HG03432 (cell line): ENCODE results near the gene PADI6.
"Not testable (repeated sequence)": the region's sequence is repeated elsewhere in the genome, so short reads cannot be mapped to it uniquely, and the experiment has no call there.

Experiments
- ATAC-seq: cut with Tn5 transposase; IDR thresholded peaks from one replicate; pipeline ENCODE4 v1.9.1; 2021; ENCODE audit warnings: mild to moderate bottlenecking, moderate library complexity; ENCODE audit not compliant: unreplicated experiment

PADI6 gene

DNA sequence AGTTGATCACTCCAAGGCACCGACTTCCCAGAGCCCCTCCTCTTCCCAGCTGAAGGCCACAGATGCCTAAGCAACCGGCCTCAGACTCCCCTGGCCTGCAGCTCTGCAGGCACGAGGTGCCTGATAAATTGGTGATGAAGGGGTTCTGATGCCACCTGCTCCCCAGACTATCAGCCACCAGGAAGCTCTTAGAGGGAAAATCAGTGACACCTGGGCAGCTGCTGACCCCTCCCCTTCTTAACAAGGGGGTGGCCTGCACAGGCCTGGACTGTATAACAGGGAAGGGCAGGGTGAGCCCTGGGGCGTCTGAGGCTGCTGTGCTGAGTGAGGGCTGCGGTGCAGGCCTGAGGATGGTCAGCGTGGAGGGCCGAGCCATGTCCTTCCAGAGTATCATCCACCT is at the start of gene PADI6:
Gene PADI6, plus strand, starts transcription at position 301 of the 400 bp plus-strand sequence. Its CDS starts 50 bp downstream, at position 351.
- no peak for ATAC-seq

- no peak for ATAC-seq
Observed at GRCh38 chr1:17328855-17329254, 43.1 kb upstream of the PADI6 start.

GRCh38 chr1:17329610-17330009 is 42.4 kb upstream of the PADI6 start:
- no peak for ATAC-seq

DNA sequence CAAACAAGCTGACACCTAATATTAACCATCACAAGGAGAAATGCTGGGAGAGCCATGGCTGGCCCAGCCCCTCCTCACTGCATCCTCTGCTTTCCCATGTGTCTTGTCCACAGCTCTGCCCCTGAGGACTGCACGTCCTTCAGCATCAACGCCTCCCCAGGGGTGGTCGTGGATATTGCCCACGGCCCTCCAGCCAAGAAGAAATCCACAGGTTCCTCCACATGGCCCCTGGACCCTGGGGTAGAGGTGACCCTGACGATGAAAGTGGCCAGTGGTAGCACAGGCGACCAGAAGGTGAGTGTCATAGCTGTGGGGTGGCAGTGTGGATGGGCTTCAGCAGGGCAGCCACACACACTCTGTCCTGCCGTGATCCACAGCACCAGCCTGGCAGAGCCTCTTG is 41.1 kb upstream of the PADI6 start:
- ATAC-seq = no peak

DNA sequence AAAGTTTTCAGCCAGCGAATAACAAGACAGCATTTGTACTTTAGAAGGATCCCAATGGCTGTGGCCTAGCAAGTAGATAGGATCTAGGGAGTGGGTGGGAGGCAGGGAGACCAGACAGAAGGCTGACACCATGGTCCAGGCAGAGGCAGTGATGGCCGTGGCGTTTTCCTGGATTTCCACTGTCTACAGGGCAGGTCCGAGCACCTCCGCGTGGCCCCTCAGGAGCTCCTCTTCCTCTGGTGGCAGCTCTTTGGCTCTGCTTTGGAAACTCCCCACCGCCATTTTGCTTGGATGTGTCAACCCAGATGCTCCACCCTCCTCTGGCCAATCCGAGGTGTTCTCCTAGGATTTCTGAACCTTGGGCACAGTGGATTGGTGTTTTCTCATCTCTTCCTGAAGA is 38.9 kb upstream of the PADI6 start:
- ATAC-seq = no peak

- ATAC-seq = no peak
Observed at GRCh38 chr1:17335821-17336710, 35.9 kb upstream of the PADI6 start.

DNA sequence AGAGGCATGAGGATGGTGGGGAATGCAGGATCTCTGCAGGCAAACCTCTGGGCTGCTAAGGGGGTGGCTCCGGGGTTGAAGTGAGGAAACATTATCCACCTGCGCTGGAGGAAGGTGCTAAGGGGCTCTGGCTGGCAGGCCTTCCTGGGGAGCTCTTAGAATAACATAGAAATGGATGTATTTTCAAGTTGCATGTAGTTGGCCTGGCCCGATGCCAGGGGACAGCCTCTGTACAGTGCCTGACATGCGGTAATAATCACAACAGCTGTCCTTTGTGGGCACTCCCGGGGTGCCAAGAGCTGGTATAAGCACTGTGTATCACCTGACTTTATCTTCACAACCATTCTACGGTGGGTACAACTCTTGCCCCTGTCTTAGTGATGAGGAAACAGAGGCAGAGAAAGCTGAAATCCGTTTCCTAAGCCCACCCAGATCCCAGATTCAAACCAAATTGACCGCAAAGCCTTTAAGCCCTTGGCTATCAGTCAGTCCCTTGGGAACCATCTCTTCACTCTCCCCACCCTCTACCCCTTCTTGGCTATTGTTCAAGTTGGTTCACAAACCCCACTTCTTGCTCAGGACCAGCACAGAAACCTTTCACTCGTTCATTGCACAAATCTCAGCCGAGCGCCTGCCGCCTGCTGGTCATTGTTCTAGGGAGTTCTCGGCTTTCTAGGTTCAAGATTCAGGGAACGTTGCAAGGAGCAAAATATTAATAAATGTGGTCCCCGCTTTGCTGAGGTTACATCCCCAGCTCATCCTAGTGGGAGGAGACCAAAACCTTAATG is 33.1 kb upstream of the PADI6 start:
- ATAC-seq = no peak

GRCh38 chr1:17339521-17339920 is 32.5 kb upstream of the PADI6 start:
- ATAC-seq = no peak

GRCh38 chr1:17340358-17340757 is 31.6 kb upstream of the PADI6 start:
- ATAC-seq = no peak

GRCh38 chr1:17342014-17342441 is 30.0 kb upstream of the PADI6 start:
- no peak for ATAC-seq

- not testable (repeated sequence) for ATAC-seq
Observed at GRCh38 chr1:17345506-17345905, 26.5 kb upstream of the PADI6 start.

GRCh38 chr1:17346046-17346789 is 25.8 kb upstream of the PADI6 start:
- ATAC-seq = no peak

DNA sequence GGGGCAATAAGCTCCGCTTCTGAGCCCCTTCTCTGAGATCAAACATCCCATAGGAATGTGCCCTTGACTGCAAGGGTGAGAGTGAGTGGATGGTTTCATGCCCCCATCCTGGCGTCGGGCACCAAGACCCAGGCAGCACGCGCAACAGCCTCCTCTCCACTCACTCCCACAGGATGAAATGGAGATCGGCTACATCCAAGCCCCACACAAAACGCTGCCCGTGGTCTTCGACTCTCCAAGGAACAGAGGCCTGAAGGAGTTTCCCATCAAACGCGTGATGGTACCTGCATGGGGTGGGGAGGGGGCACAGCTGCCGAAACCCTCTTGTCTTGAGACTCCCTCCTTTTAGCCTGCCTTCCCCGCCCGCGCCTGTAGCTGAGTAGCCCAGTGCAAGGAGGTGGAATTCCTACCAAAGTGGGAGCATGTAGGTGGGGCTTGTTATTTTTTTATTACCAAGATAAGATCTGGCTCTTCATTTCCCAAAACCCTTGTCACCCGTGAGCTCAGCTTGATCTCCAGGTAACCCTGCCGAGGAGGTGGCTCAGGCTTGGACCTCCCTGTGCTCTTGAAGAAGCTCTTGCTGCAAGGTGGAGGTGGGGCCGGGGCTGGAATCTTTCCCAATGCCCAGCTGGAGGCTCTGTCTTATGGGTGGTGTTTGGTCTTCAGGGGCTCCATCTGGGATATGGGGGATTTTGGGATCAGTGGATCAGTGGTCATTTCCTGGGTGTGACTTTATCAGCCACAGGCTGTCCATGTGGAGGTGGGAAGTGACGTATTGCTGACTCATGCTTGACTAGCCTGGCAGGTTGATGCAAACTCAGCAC is 24.0 kb upstream of the PADI6 start:
- ATAC-seq = no peak

DNA sequence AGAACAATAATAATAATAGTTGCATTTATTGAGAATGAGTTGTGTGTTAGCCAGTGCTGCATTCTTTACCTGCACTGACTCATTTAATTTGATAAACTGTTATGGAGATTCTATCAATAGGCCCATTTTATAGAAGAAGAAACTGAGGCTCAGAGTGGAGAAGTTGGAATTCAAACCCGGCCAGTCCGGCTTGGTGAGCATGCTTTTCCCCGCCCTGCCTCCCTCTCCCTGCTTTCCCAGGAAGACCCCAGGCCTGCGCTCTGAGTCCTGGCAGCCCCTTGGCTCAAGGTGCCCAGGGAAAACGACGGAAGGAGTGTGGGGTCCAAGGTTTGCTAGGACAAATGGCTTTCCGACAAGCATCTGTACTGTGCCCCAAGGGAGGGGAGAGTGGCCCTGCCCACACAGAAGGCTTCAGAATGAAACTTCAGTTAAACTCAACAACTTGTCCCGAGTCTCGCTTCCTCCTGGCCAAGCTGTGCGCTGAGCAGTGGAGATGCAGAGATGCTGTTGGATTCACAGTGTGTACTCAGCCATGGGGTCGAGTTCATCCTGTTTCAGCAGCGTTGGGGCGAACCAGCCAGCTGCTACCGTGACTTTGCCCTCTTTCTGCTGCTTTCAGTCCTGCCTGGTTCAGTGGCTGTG is 23.3 kb upstream of the PADI6 start:
- peak; percentile 60 for ATAC-seq

DNA sequence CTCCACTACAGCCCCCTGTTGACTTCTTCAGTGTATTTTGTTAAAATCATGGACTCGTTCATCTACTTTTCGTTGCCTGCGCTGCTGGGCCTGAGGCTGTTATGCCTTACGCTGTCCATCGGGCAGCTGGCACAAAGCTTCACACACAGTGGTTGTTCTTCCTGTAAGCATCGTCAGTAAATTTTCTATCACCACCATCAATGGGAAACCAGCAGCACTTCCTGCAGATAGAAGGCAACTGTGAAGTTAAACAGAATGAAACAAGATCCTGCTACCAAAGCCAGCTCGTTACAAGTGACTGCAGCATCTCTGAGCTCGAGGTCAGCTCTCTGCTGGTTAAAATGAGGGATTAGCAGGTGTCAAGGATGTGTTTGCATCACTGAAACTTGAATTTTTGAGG is 21.9 kb upstream of the PADI6 start:
- ATAC-seq = no peak

- no peak for ATAC-seq
Observed at GRCh38 chr1:17350928-17351446, 21.0 kb upstream of the PADI6 start.

DNA sequence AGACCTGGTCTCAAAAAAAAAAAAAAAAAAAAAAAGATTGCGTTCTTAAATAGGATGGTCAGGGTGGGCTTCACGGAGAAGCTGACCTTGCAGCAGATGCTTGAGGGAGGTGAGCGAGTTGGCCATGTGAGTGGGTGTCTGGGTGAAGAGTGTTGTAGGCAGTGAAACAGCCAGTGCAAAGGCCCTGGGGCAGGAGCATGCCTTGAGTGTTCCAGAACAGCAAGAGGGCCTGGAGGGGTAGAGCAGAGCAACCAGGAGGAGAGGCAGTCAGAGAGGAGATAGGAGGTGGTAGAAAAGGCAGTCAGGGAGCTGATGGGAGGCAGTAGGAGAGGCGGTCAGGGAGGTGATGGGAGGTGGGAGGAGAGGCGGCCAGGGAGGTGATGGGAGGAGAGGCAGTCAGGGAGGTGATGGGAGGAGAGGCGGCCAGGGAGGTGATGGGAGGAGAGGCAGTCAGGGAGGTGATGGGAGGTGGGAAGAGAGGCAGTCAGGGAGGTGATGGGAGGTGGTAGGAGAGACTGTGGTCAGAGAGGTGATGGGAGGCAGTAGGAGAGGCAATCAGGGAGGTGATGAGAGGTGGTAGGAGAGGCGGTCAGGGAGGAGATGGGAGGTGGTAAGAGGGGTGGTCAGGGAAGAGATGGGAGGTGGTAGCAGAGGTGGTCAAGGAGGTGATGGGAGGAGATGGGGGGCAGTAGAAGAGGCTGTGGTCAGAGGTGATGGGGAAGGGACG is 20.2 kb upstream of the PADI6 start:
- no peak for ATAC-seq

DNA sequence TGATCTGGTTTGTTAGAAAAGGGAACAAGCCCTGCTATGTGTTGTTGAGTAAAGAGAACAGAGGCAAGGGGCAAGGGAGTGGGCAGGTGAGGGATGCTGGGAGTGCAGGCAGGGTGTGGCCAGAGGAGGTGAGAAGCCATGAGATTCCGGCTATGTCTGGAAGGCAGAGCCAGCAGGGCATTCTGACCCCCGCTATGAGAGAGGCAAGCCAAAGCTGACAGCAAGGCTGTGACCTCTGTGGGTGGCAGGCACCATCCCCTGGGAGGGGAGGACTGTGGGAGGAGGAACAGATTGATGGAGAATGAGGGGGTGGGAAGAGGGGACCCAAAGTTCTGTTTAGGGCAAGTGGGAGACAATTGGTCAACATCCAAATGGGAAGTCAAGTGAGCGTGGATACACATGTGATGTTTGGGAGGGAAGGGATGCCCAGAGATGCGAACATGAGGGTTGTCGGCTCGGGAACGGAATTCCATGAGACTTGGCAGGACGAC is 19.5 kb upstream of the PADI6 start:
- no peak for ATAC-seq

DNA sequence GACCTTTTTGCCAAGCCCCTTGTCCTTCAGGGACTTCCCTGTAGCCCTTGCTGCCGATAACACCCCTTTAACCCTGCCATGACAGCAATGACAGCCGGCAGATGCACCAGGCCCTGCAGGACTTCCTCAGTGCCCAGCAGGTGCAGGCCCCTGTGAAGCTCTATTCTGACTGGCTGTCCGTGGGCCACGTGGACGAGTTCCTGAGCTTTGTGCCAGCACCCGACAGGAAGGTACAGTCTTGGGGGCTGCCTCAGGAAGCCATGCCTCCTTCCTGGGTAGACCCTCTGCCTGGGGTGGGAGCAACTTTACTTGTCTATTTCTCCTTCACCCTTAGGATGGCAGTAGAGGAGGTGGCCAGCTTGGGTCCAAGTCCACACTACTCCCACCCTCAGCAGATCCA is 16.1 kb upstream of the PADI6 start:
- ATAC-seq = no peak
